PC-3 (cell line): ENCODE data around the gene ADAM15. TPM values are rescaled to one million over a fixed set of nuclear protein-coding genes. Genes with fewer than 3 reads are reported as not detected.
A peak's percentile ranks its signal among the peaks of the same experiment; 100 is the strongest.

Experiments used
- ATAC-seq: fragments of 200-7000 bp; cut with Tn5 transposase; 2 replicates; pipeline ENCODE4 v1.9.1; 2020; ENCODE audit warnings: mild to moderate bottlenecking, moderate library complexity
- BruUV-seq: library from RNA; stranded (reverse); fragments of 400-500 nt; replicated peaks from 2 replicates; lab custom pipeline; 2021; lab: Mats Ljungman, UMichigan
- CTCF ChIA-PET: fragments of 300-600 bp; sonication (Branson Sonifier 250); formaldehyde crosslinking; loops from one replicate; lab custom pipeline; 2022; ENCODE audit warnings: antibody characterized with exemption; lab: Charles Lee
- POLR2A ChIA-PET: fragments of 300-600 bp; sonication (Branson Sonifier 250); formaldehyde crosslinking; loops from one replicate; lab custom pipeline; 2022; ENCODE audit warnings: antibody characterized with exemption; ENCODE audit not compliant: unreplicated experiment; lab: Charles Lee
- DNase-seq: peaks from one replicate; pipeline ENCODE4 v3.0.0-alpha.2; 2015
- H2AFZ ChIP-seq: fragments of 300-600 bp; sonication (generic); 2 replicates; pipeline ENCODE4 v1.6.0; 2016; ENCODE audit warnings: antibody characterized with exemption, low read length
- H3F3A ChIP-seq: fragments of 300-600 bp; sonication (generic); one replicate; pipeline ENCODE4 v1.6.0; 2017; ENCODE audit warnings: antibody characterized with exemption, low read length, control low read depth, mild to moderate bottlenecking; ENCODE audit not compliant: unreplicated experiment
- H3K27ac ChIP-seq: fragments of 300-600 bp; sonication (generic); 2 replicates; pipeline ENCODE4 v1.5.1; 2016; ENCODE audit warnings: mild to moderate bottlenecking, low read length
- H3K27me3 ChIP-seq: fragments of 300-600 bp; sonication (generic); 2 replicates; pipeline ENCODE4 v1.6.1; 2016; ENCODE audit warnings: low read length, mixed read lengths
- H3K36me3 ChIP-seq: fragments of 300-600 bp; sonication (generic); 2 replicates; pipeline ENCODE4 v1.6.1; 2016; ENCODE audit warnings: low read depth, mixed run types, low read length, mixed read lengths
- H3K4me1 ChIP-seq: fragments of 300-600 bp; sonication (generic); 2 replicates; pipeline ENCODE4 v1.5.1; 2016; ENCODE audit warnings: low read length; ENCODE audit not compliant: insufficient read depth
- H3K4me2 ChIP-seq: fragments of 300-600 bp; sonication (generic); 2 replicates; pipeline ENCODE4 v1.6.0; 2016; ENCODE audit warnings: low read length
- H3K4me3 ChIP-seq: fragments of 300-600 bp; sonication (generic); 2 replicates; pipeline ENCODE4 v1.5.1; 2016; ENCODE audit warnings: mild to moderate bottlenecking, low read length, mixed read lengths
- H3K79me2 ChIP-seq: fragments of 300-600 bp; sonication (generic); 2 replicates; pipeline ENCODE4 v1.6.1; 2017; ENCODE audit warnings: low read length, mixed read lengths
- H3K9ac ChIP-seq: fragments of 300-600 bp; sonication (generic); 2 replicates; pipeline ENCODE4 v1.6.0; 2016; ENCODE audit warnings: mild to moderate bottlenecking, low read length
- H3K9me2 ChIP-seq: fragments of 300-600 bp; sonication (generic); replicated peaks from 2 replicates; pipeline ENCODE4 v1.6.1; 2016; ENCODE audit warnings: mixed run types, low read length, mixed read lengths
- H3K9me3 ChIP-seq: fragments of 300-600 bp; sonication (generic); 2 replicates; pipeline ENCODE4 v1.6.1; 2016; ENCODE audit warnings: low read length, mixed read lengths
- H4K20me1 ChIP-seq: fragments of 300-600 bp; sonication (generic); 2 replicates; pipeline ENCODE4 v1.6.1; 2016; ENCODE audit warnings: low read length, mixed read lengths
- CTCF ChIP-seq: fragments of 300-600 bp; sonication (generic); conservative IDR thresholded peaks from 2 replicates; pipeline ENCODE4 v1.5.1; 2017; ENCODE audit warnings: antibody characterized with exemption, low read depth, mild to moderate bottlenecking, low read length
- EZH2 ChIP-seq: fragments of 300-600 bp; sonication (generic); IDR thresholded peaks from one replicate; pipeline ENCODE4 v1.6.1; 2017; ENCODE audit warnings: antibody characterized with exemption, mild to moderate bottlenecking, low read length; ENCODE audit not compliant: unreplicated experiment
- EZH2phosphoT487 ChIP-seq: fragments of 300-600 bp; sonication (generic); IDR thresholded peaks from 2 replicates; pipeline ENCODE4 v1.6.1; 2018; ENCODE audit warnings: mild to moderate bottlenecking, antibody characterized with exemption, low read length, borderline replicate concordance
- intact Hi-C: fragments of 100-400 bp; cut with micrococcal nuclease; formaldehyde crosslinking; loops from 2 replicates; pipeline ENCODE4 v1.9.0; 2023
- total RNA-seq: library from RNA; depleted of rRNA; stranded (reverse); fragments of >200 nt; gene quantifications from 2 replicates; pipeline ENCODE4 v1.2.3, GENCODE V29; 2014

The ADAM15 gene
- total RNA-seq, 1 experiment from 2014 or later, result 334 TPM

- Histone ChIP-seq H3F3A (no peaks in the 10 kb centered on the region), H3K36me3 (peaks cover 42% of the 10 kb centered on the region), H3K4me3 (no peak overlapping the region), H2AFZ (no peak overlapping the region), H3K79me2 (peaks cover 14% of the 10 kb centered on the region), H3K27me3 (no peaks in the 10 kb centered on the region), H4K20me1 (no peaks in the 10 kb centered on the region), H3K4me2 (no peak overlapping the region), H3K9me2 (no peaks in the 10 kb centered on the region), H3K27ac (no peak overlapping the region), H3K4me1 (peaks cover 21% of the 10 kb centered on the region), H3K9me3 (no peaks in the 10 kb centered on the region), H3K9ac (no peak overlapping the region)
- ATAC-seq, result no peak
- POLR2A ChIA-PET, result no interaction called here
- CTCF ChIA-PET, result interaction anchor here (1.3 to 1.7 kb wide), 2 partner anchors 16 to 24 kb away, joined by 3 to 9 read pairs; no protein-coding TSS in a partner anchor
- intact Hi-C loops, result loop anchor here (2.0 to 5.0 kb wide), 2 partner anchors 16 to 88 kb away; partner anchors contain the start of genes CKS1B and SHC1
- BruUV-seq, result no TSS peak
- no peak for TF ChIP-seq CTCF
- no peak for TF ChIP-seq EZH2phosphoT487
- no peak for TF ChIP-seq EZH2
- no peak for DNase-seq
These were observed 9.6 kb downstream of the ADAM15 start for GRCh38 chr1:155060736-155061135.

GRCh38 chr1:155061381-155062150 is 10.4 kb downstream of the ADAM15 start:
- Histone ChIP-seq H4K20me1 (no peaks in the 10 kb centered on the region), H2AFZ (no peak overlapping the region), H3K27me3 (no peaks in the 10 kb centered on the region), H3K79me2 (peaks cover 14% of the 10 kb centered on the region), H3K4me2 (no peak overlapping the region), H3K4me3 (no peak overlapping the region), H3K9ac (no peak overlapping the region), H3K9me3 (no peaks in the 10 kb centered on the region), H3K36me3 (peaks cover 34% of the 10 kb centered on the region), H3K27ac (no peak overlapping the region), H3F3A (no peaks in the 10 kb centered on the region), H3K9me2 (no peaks in the 10 kb centered on the region), H3K4me1 (peaks cover 21% of the 10 kb centered on the region)
- peak; percentile 99 for TF ChIP-seq CTCF
- no peak for TF ChIP-seq EZH2
- no peak for TF ChIP-seq EZH2phosphoT487
- ChIA-PET CTCF (interaction anchor here (0.6 to 1.7 kb wide), 7 partner anchors 9 to 24 kb away, joined by 3 to 9 read pairs (median 4); partner anchors contain the start of gene EFNA3), POLR2A (no interaction called here)
- peak; percentile 97 for DNase-seq
- BruUV-seq, result no TSS peak
- intact Hi-C loops, result loop anchor here (2.0 to 5.0 kb wide), 2 partner anchors 17 to 89 kb away; partner anchors contain the start of genes CKS1B and SHC1
- ATAC-seq, result peak; percentile 47
